ENCODE data around the gene METTL22.
A peak's percentile ranks its signal among the peaks of the same experiment; 100 is the strongest.

Gene METTL22

DNA sequence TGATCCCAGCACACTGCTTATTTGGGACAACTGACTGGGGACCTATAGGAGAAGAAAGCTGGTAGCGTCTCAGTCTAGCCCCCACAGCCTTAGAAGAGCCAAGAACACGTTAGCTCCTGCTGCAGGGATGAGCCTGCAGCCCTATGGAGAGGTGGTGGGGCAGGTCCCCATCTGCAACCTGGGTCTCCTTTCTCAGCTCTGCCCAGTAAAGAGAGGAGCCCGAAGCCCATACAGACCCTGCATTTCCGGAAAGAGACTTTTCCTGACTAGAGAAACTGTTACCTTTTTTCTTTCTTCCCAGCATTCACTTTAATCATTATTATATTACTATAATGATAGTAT, 788 bp downstream of the METTL22 start:
- no peak for DNase-seq
- TF ChIP-seq, protein P1, sequence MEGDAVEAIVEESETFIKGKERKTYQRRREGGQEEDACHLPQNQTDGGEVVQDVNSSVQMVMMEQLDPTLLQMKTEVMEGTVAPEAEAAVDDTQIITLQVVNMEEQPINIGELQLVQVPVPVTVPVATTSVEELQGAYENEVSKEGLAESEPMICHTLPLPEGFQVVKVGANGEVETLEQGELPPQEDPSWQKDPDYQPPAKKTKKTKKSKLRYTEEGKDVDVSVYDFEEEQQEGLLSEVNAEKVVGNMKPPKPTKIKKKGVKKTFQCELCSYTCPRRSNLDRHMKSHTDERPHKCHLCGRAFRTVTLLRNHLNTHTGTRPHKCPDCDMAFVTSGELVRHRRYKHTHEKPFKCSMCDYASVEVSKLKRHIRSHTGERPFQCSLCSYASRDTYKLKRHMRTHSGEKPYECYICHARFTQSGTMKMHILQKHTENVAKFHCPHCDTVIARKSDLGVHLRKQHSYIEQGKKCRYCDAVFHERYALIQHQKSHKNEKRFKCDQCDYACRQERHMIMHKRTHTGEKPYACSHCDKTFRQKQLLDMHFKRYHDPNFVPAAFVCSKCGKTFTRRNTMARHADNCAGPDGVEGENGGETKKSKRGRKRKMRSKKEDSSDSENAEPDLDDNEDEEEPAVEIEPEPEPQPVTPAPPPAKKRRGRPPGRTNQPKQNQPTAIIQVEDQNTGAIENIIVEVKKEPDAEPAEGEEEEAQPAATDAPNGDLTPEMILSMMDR (IDR thresholded peaks at IDR 0.05; ENCODE audit: low read depth, low read length), result no peak
- peak overlapping the region; percentile 92 for H3K27ac ChIP-seq

GRCh38 chr16:8623634-8624033, 2.1 kb downstream of the METTL22 start:
- H3K4me3 ChIP-seq (ENCODE audit: low read depth, low read length), result no peak overlapping the region
- peaks cover 35% of the 10 kb centered on the region for H3K36me3 ChIP-seq
- no peaks in the 10 kb centered on the region for H3K27me3 ChIP-seq (ENCODE audit: insufficient read depth, low read depth, severe bottlenecking)
- DNase-seq, result no peak
- no peaks in the 10 kb centered on the region for H3K9me3 ChIP-seq (ENCODE audit: severe bottlenecking)
- no peak overlapping the region for H3K27ac ChIP-seq
- TF ChIP-seq, protein P1 (IDR thresholded peaks at IDR 0.05; ENCODE audit: low read depth, low read length), result no peak

More for the DNA sequence above, 788 bp downstream of the METTL22 start:
- peaks cover 22% of the 10 kb centered on the region for H3K36me3 ChIP-seq
- peak overlapping the region; percentile 85 for H3K4me3 ChIP-seq (ENCODE audit: low read depth, low read length)
- no peaks in the 10 kb centered on the region for H3K27me3 ChIP-seq (ENCODE audit: insufficient read depth, low read depth, severe bottlenecking)
- no peaks in the 10 kb centered on the region for H3K9me3 ChIP-seq (ENCODE audit: severe bottlenecking)

DNA sequence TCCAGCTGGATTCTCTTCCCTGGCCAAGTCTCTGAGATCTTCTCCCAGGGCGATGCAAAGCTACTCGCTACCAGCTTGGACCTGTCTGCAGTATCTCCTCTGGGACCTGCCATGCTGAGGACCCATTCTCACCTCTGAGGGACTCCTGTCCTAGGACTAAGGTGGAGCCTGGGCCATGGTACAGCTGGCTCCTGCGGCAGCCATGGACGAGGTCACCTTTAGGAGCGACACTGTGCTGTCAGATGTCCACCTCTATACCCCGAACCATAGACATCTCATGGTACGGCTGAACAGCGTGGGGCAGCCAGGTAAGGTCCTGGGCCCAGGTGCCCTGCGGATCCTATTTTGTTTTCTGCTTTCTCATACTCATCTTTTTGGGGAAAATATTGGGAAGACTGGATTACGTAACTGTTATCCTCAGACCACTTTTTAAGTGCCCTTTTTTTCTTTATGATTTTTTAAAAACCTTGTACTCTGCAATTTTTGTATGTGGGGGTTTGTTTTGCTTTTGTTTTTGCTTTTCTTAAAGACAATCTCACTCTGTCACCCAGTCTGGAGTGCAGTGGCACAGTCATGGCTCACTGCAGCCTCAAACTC, 4.1 kb downstream of the METTL22 start:
- no peak overlapping the region for H3K4me3 ChIP-seq (ENCODE audit: low read depth, low read length)

DNA sequence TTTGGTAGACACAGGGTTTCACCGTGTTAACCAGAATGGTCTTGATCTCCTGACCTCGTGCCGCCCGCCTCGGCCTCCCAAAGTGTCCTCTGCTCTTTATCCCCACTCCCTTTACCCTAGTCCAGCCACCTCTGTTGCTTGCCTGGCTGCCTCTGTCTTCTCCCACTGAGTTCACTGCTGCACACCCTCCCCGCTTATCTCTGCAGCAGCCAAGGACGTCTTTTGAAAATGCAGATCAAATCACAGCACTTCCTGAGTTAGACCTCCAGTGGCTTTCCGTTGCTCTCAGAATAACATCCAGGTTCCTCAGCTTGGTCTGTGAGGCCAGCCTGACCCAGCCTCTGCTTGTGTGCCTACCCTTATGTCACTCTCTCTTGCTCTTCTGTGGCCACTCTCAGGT, 5.4 kb downstream of the METTL22 start:
- no peaks in the 10 kb centered on the region for H3K27me3 ChIP-seq (ENCODE audit: insufficient read depth, low read depth, severe bottlenecking)
- H3K9me3 ChIP-seq (ENCODE audit: severe bottlenecking), result no peaks in the 10 kb centered on the region
- H3K27ac ChIP-seq, result no peak overlapping the region
- peaks cover 62% of the 10 kb centered on the region for H3K36me3 ChIP-seq
- DNase-seq, result no peak
- TF ChIP-seq, protein P1 (IDR thresholded peaks at IDR 0.05; ENCODE audit: low read depth, low read length), result no peak
- no peak overlapping the region for H3K4me3 ChIP-seq (ENCODE audit: low read depth, low read length)

More for the DNA sequence above, 4.1 kb downstream of the METTL22 start:
- H3K27me3 ChIP-seq (ENCODE audit: insufficient read depth, low read depth, severe bottlenecking), result no peaks in the 10 kb centered on the region
- no peaks in the 10 kb centered on the region for H3K9me3 ChIP-seq (ENCODE audit: severe bottlenecking)
- peaks cover 55% of the 10 kb centered on the region for H3K36me3 ChIP-seq
- no peak overlapping the region for H3K27ac ChIP-seq
- TF ChIP-seq, protein P1 (IDR thresholded peaks at IDR 0.05; ENCODE audit: low read depth, low read length), result no peak
- no peak for DNase-seq

DNA sequence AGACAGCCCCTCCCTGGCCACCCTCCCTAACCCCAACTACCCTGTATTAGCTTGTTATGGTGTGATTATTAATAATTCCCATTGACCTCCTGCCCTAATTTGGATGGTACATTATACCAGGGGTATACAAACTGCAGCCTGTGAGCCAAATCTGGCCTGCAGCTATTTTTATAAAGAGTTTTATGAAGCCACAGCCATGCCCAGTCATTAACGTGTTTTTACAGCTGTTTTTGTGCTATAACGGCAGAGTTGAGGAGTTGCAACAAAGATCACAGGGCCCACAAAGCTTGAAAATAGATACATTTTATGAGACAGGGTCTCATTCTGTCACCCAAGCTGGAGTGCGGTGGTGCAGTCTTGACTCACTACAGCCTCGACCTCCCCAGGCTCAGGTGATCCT, 6.0 kb downstream of the METTL22 start:
- H3K9me3 ChIP-seq (ENCODE audit: severe bottlenecking), result no peaks in the 10 kb centered on the region
- TF ChIP-seq, protein P1 (IDR thresholded peaks at IDR 0.05; ENCODE audit: low read depth, low read length), result no peak
- no peak overlapping the region for H3K27ac ChIP-seq
- no peaks in the 10 kb centered on the region for H3K27me3 ChIP-seq (ENCODE audit: insufficient read depth, low read depth, severe bottlenecking)
- no peak for DNase-seq
- H3K4me3 ChIP-seq (ENCODE audit: low read depth, low read length), result no peak overlapping the region
- peaks cover 67% of the 10 kb centered on the region for H3K36me3 ChIP-seq

Measured in WERI-Rb-1 (cell line).